ENCODE data around the gene NANOGP8.

NANOGP8 gene

DNA sequence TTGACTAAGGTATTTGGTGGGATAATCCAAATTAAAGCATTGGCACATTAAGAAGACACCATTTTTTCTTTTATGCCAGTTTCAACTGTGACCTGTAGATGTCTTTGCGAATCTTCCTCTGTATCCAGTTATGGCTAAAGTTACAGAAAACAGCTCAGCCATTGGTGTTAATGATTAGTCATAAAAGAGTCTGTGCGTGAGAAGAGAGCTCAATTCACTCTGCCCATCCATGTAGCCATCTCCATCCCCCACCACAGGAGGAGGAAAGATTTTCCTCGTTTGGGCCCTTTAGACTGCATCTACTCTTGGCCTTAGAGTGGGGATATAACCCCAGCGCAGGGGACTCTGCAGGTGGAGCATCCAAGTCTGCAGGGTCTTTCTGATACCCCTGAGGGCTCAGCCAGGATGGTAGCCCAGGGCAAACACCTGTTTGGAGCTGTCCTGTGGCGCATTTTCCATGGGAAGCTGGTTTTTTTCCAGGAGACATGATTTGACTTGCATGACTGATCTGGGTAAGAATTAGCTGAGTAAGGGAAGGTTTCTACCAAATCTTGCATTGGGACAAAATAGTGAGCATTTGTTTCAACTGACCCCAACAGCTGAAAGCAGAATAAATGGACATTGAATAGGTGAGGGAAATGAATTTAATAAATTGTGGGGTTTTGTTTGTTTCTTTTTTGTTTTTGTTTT, 29.5 kb downstream of the NANOGP8 start:
- no peak for DNase-seq

DNA sequence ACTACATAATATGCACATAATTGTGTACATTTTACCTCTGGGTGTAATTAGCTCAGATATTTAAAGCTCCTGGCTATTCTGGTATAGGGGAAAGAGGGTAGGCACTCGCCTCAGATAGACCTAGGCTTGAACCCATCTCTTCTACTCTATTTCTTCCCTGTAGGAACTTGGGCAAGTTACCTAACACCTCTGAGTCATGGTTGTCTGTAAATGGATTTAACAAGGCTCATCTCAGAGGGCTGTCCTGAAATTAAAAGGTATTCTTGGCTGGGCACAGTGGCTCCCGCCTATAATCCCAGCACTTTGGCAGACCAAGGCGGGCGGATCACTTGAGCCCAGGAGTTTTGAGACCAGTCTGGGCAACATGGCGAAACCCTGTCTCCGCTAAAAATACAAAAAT, 30.7 kb downstream of the NANOGP8 start:
- DNase-seq = no peak

DNA sequence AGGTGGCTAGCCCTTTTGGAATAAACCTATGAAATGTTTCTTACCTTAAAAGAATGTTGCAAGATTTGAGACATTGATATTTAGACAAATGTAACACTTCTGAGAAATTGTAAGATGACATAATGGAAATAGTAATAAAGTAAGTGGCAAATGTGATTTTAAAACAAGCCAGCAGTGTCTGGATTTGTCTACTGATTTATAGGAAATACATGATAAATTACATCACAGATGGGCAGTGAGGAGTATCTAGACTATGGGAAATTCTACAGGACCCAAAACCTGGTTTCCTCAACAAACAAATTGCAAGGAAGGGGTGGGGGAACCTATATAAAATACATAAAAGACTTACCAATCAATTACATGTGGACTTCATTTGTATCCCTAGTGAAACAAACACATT, 37.1 kb downstream of the NANOGP8 start:
- no peak for DNase-seq

DNA sequence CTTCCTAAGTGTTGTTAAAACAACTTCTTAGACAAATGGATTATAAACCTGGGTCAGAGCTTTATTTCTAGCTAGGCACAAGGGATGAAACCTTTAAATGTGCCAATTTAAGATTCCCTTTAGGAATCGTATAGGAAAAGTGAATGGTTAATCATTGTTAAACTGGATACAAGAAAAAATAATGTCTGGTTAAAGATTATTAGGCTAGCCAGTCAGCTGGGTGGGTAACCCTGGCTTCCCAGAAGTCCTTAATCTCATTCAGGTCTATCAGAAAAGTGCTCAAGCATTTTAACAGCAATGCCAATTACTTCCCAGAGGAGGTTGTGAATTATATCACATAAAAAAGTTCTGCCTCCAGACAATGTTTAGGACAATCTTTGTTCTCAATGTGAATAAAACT, 37.6 kb downstream of the NANOGP8 start:
- DNase-seq = no peak

DNA sequence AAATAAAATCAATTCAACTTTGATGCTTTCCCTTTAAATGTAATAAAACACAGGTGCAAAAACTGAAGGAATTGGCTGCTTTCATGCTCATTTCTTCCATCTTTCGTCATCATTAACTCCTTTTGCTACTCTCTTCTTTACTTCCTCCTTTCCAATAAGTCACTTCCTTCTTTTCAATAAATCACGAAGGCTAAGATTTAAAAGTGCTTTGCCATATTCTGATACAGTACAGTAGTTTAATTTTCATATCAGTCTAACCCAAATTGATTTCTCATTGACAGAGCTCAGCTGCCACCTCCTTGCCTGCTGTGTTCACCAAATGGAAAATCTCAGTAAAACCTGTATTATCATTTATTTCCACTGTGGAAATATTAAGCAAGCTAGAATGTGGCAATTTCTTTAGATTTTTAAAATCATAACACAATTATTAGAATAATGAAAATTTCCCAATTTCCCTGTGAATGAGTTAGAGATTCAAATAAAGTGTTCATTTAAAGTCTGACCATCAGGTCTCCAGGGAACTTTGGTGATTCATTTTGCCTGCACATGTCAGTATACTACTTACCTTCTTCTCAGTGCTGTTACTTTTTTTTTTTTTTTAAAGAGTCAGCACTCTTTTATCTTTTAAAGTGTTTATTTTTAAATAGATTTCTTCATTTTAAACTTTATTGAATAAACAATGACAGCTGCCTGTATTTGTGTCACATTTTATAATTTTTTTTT, 41.6 kb downstream of the NANOGP8 start:
- no peak for DNase-seq

DNA sequence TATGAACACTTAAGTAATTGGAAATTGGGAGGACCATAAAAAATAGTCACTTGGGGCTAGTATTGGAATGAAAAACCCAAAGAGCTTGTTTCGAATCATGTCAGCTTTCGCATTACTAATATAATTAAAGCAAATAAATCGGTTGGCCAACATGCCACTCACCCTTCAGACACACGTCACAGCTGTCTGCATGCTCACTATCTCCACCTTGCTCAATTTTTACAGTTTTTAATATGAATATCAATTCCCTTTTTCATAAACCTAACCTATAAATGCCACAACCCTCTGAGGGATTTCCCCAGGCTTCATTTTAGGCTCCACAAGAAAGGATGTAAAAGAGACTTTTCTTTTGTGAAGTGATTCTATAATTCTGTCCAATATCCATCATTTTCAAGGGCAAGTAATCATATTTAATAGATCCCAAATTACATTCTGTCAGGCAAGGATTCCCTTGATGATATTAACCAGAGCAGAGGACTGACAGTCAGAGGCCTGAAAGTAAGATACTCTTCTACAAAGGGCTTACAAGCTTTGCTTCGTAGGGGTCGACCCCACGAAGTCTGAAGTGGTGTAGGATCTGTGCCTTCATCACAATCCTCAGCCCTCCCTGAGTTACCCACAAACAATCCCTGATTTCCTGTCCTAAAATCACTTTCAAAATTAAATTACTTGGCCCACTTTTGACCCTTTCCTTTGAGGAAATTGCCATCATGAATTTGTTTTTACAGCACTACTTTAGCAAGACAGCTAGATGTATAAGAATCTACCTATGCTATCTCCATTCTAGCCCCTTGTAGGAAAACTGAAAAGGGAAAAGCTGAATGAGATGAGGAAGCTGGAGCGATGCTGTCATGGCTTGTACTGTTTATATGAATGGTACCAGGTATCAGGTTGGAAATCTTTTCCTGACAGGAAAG, 44.5 kb downstream of the NANOGP8 start:
- no peak for DNase-seq

DNA sequence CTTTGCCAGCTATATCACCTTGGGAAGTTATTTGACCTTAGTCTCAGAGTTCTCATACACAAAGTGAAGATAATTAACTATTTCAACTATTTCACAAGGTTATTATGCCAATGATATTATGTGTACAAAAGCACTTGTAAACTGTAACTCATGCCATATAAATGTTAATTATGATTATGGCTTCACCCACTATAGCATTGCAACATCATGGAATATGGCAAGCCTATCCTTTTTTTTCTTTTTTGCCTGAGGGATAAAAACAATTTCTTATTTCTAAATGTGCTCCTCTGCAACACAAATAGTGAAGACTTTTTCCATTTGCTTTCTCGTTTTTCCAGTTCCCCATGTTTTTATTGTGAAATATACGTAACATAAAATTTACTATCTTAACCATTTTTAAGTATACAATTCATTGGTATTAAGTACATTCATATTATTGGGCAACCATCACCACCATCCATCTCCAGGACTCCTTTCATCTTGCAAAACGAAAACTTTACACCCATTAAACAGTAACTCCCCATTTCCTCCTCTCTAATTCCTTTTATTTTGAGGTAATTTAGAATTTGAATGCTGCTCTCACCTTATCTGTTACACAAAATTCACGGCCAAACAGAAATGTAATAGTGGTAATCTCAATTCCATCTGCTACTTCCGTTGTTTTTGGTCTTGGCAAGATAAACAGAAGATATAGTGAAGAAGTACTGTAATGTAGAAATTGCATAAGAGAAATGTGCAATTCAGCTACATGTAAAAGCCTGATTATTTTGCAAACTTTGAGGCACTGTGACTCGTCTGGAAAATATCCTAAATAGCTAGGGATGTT, 46.3 kb downstream of the NANOGP8 start:
- no peak for DNase-seq

Measured in activated T-cell treated with anti-CD3 and anti-CD28 coated beads for 4 hours (primary cell).